ENCODE data around the gene POLR3GL. TPM values are rescaled to one million over a fixed set of nuclear protein-coding genes. Genes with fewer than 3 reads are reported as not detected.

Gene POLR3GL
- total RNA-seq, 1 experiment from 2014 or later: 10.6 TPM

- Histone ChIP-seq H3K36me3 (ENCODE audit: low read depth) (no peaks in the 10 kb centered on the region), H2AFZ (no peak overlapping the region), H3K79me2 (ENCODE audit: low read depth) (no peaks in the 10 kb centered on the region), H3K27ac (0 out of 2 replicates have a peak overlapping the region, but pooled peaks have one; percentile 40), H3K4me2 (0 out of 2 replicates have a peak overlapping the region, but pooled peaks have one; percentile 57), H4K20me1 (ENCODE audit: insufficient read depth) (no peaks in the 10 kb centered on the region), H3K9me2 (ENCODE audit: insufficient read depth) (no peaks in the 10 kb centered on the region), H3K4me3 (no peak overlapping the region), H3F3A (ENCODE audit: insufficient read depth, low read depth) (peaks cover 30% of the 10 kb centered on the region), H3K4me1 (replicated peaks; ENCODE audit: insufficient read depth) (peaks cover 53% of the 10 kb centered on the region), H3K27me3 (ENCODE audit: insufficient read depth, low read depth) (no peaks in the 10 kb centered on the region), H3K9me3 (ENCODE audit: insufficient read depth, low read depth) (no peaks in the 10 kb centered on the region)
- no peak for DNase-seq
- CTCF ChIA-PET: no interaction called here
- TF ChIP-seq, protein P1, sequence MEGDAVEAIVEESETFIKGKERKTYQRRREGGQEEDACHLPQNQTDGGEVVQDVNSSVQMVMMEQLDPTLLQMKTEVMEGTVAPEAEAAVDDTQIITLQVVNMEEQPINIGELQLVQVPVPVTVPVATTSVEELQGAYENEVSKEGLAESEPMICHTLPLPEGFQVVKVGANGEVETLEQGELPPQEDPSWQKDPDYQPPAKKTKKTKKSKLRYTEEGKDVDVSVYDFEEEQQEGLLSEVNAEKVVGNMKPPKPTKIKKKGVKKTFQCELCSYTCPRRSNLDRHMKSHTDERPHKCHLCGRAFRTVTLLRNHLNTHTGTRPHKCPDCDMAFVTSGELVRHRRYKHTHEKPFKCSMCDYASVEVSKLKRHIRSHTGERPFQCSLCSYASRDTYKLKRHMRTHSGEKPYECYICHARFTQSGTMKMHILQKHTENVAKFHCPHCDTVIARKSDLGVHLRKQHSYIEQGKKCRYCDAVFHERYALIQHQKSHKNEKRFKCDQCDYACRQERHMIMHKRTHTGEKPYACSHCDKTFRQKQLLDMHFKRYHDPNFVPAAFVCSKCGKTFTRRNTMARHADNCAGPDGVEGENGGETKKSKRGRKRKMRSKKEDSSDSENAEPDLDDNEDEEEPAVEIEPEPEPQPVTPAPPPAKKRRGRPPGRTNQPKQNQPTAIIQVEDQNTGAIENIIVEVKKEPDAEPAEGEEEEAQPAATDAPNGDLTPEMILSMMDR (conservative IDR thresholded peaks at IDR 0.05): no peak
- no peak for TF ChIP-seq EZH2 (IDR thresholded peaks at IDR 0.05; ENCODE audit: low read depth)
- no TSS peak for BruUV-seq (replicated peaks)
- intact Hi-C loops (cut with micrococcal nuclease; ENCODE audit: unreplicated experiment): no loop called here
- POLR2A ChIA-PET (ENCODE audit: unreplicated experiment): no interaction called here
These were observed 19.7 kb downstream of the POLR3GL start for GRCh38 chr1:145983960-145984830.

- TSS peak; percentile 63 for BruUV-seq (replicated peaks)
These were observed 20.6 kb downstream of the POLR3GL start for GRCh38 chr1:145985129-145985501.

More at GRCh38 chr1:145985129-145985501, 20.6 kb downstream of the POLR3GL start:
- Histone ChIP-seq H3K79me2 (ENCODE audit: low read depth) (no peaks in the 10 kb centered on the region), H3K4me1 (replicated peaks; ENCODE audit: insufficient read depth) (peaks cover 46% of the 10 kb centered on the region), H3K4me2 (peak overlapping the region; percentile 43), H3K9me2 (ENCODE audit: insufficient read depth) (no peaks in the 10 kb centered on the region), H3K27me3 (ENCODE audit: insufficient read depth, low read depth) (no peaks in the 10 kb centered on the region), H3K4me3 (no peak overlapping the region), H2AFZ (no peak overlapping the region), H4K20me1 (ENCODE audit: insufficient read depth) (no peaks in the 10 kb centered on the region), H3F3A (ENCODE audit: insufficient read depth, low read depth) (peaks cover 29% of the 10 kb centered on the region), H3K27ac (peak overlapping the region; percentile 40), H3K36me3 (ENCODE audit: low read depth) (no peaks in the 10 kb centered on the region), H3K9me3 (ENCODE audit: insufficient read depth, low read depth) (no peaks in the 10 kb centered on the region)
- CTCF ChIA-PET: no interaction called here
- no peak for DNase-seq
- intact Hi-C loops (cut with micrococcal nuclease; ENCODE audit: unreplicated experiment): loop anchor here (1.0 kb wide), 1 partner anchor 11 kb away; the partner anchor contains the start of gene TXNIP
- POLR2A ChIA-PET (ENCODE audit: unreplicated experiment): no interaction called here
- TF ChIP-seq, protein P1 (conservative IDR thresholded peaks at IDR 0.05): no peak
- no peak for TF ChIP-seq EZH2 (IDR thresholded peaks at IDR 0.05; ENCODE audit: low read depth)

All from PC-9 (cell line).